GM23248 (cell line): ENCODE results near the gene PRKCA. TPM values are rescaled to one million over a fixed set of nuclear protein-coding genes. Genes with fewer than 3 reads are reported as not detected.

Source experiments
- DNase-seq: peaks from one replicate; pipeline ENCODE4 v3.0.0-alpha.2; 2015
- H2AFZ ChIP-seq: fragments of 200-600 bp; sonication (generic); 2 replicates; pipeline ENCODE4 v1.6.1; 2016; ENCODE audit warnings: antibody characterized with exemption
- H3F3A ChIP-seq: fragments of 200-600 bp; sonication (generic); 2 replicates; pipeline ENCODE4 v1.6.1; 2016; ENCODE audit warnings: mild to moderate bottlenecking, antibody characterized with exemption, mixed run types; ENCODE audit not compliant: insufficient read depth
- H3K27ac ChIP-seq: fragments of 200-600 bp; sonication (generic); 2 replicates; pipeline ENCODE4 v1.5.1; 2016; ENCODE audit warnings: mild to moderate bottlenecking
- H3K27me3 ChIP-seq: fragments of 200-600 bp; sonication (generic); replicated peaks from 2 replicates; pipeline ENCODE4 v1.6.1; 2016; ENCODE audit warnings: mild to moderate bottlenecking; ENCODE audit not compliant: insufficient read depth
- H3K36me3 ChIP-seq: fragments of 200-600 bp; sonication (generic); 2 replicates; pipeline ENCODE4 v1.6.1; 2016; ENCODE audit warnings: low read depth, mild to moderate bottlenecking
- H3K4me1 ChIP-seq: fragments of 200-600 bp; sonication (generic); 2 replicates; pipeline ENCODE4 v1.6.1; 2016; ENCODE audit warnings: mild to moderate bottlenecking; ENCODE audit not compliant: insufficient read depth
- H3K4me2 ChIP-seq: fragments of 200-600 bp; sonication (generic); one replicate; pipeline ENCODE4 v1.6.1; 2016; ENCODE audit warnings: mild to moderate bottlenecking; ENCODE audit not compliant: unreplicated experiment
- H3K4me3 ChIP-seq: fragments of 200-600 bp; sonication (generic); 2 replicates; pipeline ENCODE4 v1.5.1; 2016; ENCODE audit warnings: mild to moderate bottlenecking
- H3K79me2 ChIP-seq: fragments of 200-600 bp; sonication (generic); 2 replicates; pipeline ENCODE4 v1.6.1; 2016; ENCODE audit warnings: mild to moderate bottlenecking; ENCODE audit not compliant: insufficient read depth
- H3K9ac ChIP-seq: fragments of 200-600 bp; sonication (generic); 2 replicates; pipeline ENCODE4 v1.6.1; 2016; ENCODE audit warnings: mild to moderate bottlenecking
- H3K9me2 ChIP-seq: fragments of 200-600 bp; sonication (generic); 2 replicates; pipeline ENCODE4 v1.6.1; 2016; ENCODE audit warnings: mixed run types, mild to moderate bottlenecking, moderate library complexity; ENCODE audit not compliant: insufficient read depth
- H3K9me3 ChIP-seq: fragments of 200-600 bp; sonication (generic); one replicate; pipeline ENCODE4 v1.6.1; 2017; ENCODE audit warnings: low read depth
- H4K20me1 ChIP-seq: fragments of 200-600 bp; sonication (generic); 2 replicates; pipeline ENCODE4 v1.6.0; 2016; ENCODE audit not compliant: insufficient read depth
- EZH2 ChIP-seq: fragments of 200-600 bp; sonication (generic); IDR thresholded peaks from 2 replicates; pipeline ENCODE4 v1.6.1; 2018; ENCODE audit warnings: antibody characterized with exemption, mild to moderate bottlenecking; ENCODE audit not compliant: insufficient read depth, poor library complexity, severe bottlenecking
- EZH2phosphoT487 ChIP-seq: fragments of 200-600 bp; sonication (generic); IDR thresholded peaks from 2 replicates; pipeline ENCODE4 v1.6.1; 2018; ENCODE audit warnings: antibody characterized with exemption, moderate library complexity, mild to moderate bottlenecking, low read depth; ENCODE audit not compliant: insufficient read depth
- WGBS, 2 experiments: methylation state at CpG; one replicate each; pipeline ENCODE4 v1.1.6; 2015 to 2017; ENCODE audit warnings: low lambda C conversion rate in 2 of 2, low coverage in 1 of 2; ENCODE audit errors: missing lambda C conversion rate in 2 of 2; 5-methylcytosine and 5-hydroxymethylcytosine counted together
- in situ Hi-C: fragments of 300-500 bp; cut with MboI; formaldehyde crosslinking; loops from 2 replicates; pipeline ENCODE4 v1.15.0; 2020
- polyA plus RNA-seq: library from polyadenylated mRNA; unstranded; fragments of >200 nt; fragmentation: Nextera tagmentation; extraction: Ambion mirVana; gene quantifications from 2 replicates; pipeline ENCODE4 v1.2.1, GENCODE V29; 2016
- total RNA-seq: library from RNA; depleted of rRNA; stranded (reverse); fragments of >200 nt; shearing (Covaris generic); gene quantifications from 2 replicates; pipeline ENCODE4 v1.2.3, GENCODE V29; 2014

PRKCA gene
- total and polyA plus RNA-seq, 2 experiments from 2014 or later: 17.3 to 28.5 TPM

DNA sequence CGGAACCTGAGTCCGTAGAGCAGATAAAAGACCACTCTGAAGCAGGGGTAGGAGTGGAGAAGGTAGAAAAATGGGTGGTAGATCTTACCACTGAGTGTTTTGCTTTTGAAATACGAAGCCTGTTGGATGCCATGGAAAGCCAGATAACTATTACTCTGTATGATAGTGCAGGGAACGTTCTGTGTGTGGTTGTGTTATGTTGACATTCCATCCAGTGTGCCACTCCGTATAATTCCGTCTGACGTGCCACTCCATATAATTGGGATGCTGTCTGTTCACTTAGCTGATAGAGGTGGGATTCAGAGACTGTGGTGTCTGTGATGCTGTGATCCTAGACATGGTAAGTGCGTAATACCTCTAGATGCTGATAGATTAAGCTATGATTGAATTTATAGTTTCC, 269.3 kb downstream of the PRKCA start:
- Histone ChIP-seq H3K4me1 (peaks cover 20% of the 10 kb centered on the region), H3F3A (peaks cover 23% of the 10 kb centered on the region), H3K9me3 (no peaks in the 10 kb centered on the region), H3K27me3 (no peaks in the 10 kb centered on the region), H3K9ac (no peak overlapping the region), H3K4me2 (no peak overlapping the region), H3K36me3 (no peaks in the 10 kb centered on the region), H3K79me2 (peaks cover 58% of the 10 kb centered on the region), H3K4me3 (no peak overlapping the region), H3K27ac (no peak overlapping the region), H4K20me1 (no peaks in the 10 kb centered on the region), H3K9me2 (no peaks in the 10 kb centered on the region), H2AFZ (no peak overlapping the region)
- in situ Hi-C loops: loop anchor here (10.0 to 25.0 kb wide), 2 partner anchors 63 to 309 kb away; no protein-coding TSS in a partner anchor
- WGBS, 2 experiments: 95 to 97% methylated on average over 8 of the region's 8 CpGs
- no peak for TF ChIP-seq EZH2phosphoT487
- no peak for TF ChIP-seq EZH2
- no peak for DNase-seq

DNA sequence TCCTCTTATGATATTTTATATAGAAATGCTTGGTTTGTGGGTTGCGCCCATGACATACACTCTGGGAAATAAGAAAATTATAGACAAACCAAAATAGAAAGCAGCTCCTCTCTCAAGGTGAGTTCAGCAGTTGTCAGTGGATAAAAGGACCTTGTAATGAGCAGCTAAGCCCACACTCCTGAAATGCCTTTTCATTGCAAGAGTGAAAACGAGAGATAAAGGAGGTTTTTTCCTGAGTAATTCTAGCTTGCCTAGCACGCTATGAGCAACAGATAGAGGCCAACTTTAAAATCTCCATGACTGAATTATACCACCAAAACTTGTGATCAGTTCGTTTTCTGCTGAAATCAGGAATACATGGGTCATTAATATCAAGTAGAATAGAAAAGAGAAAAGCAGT, 270.7 kb downstream of the PRKCA start:
- H4K20me1 ChIP-seq: no peaks in the 10 kb centered on the region
- TF ChIP-seq EZH2phosphoT487 (no peak), EZH2 (no peak)
- 81 to 82% methylated on average over 4 of the region's 4 CpGs for WGBS, 2 experiments
- H3K9me2 ChIP-seq: no peaks in the 10 kb centered on the region
- no peak for DNase-seq
- H3F3A ChIP-seq: peaks cover 12% of the 10 kb centered on the region
- H2AFZ ChIP-seq: no peak overlapping the region
- H3K27me3 ChIP-seq: no peaks in the 10 kb centered on the region
- H3K4me2 ChIP-seq: no peak overlapping the region
- in situ Hi-C loops: loop anchor here (10.0 to 25.0 kb wide), 2 partner anchors 62 to 311 kb away; no protein-coding TSS in a partner anchor
- H3K36me3 ChIP-seq: no peaks in the 10 kb centered on the region
- H3K9ac ChIP-seq: no peak overlapping the region
- H3K27ac ChIP-seq: no peak overlapping the region
- no peaks in the 10 kb centered on the region for H3K9me3 ChIP-seq
- peaks cover 66% of the 10 kb centered on the region for H3K79me2 ChIP-seq
- H3K4me3 ChIP-seq: no peak overlapping the region
- peaks cover 7% of the 10 kb centered on the region for H3K4me1 ChIP-seq

DNA sequence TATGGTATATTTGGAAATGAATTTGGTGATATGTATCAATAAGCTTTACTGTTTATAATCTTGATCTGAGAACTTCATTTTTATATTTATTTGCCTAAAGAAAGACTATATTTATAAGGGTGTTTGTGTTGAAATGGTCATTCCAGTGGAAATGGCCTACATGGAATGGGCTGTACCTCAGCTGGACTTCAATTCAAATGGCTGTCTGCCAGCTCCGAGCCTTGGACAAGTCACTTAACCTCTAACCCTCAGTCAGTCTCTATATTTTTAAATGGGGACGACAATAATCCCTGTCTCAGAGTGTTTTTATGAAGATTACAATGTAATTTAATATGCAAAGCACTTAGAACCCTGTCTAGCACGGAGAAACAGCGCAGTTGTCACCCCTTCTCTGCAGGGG, 271.7 kb downstream of the PRKCA start:
- Histone ChIP-seq H3K27me3 (no peaks in the 10 kb centered on the region), H3K79me2 (peaks cover 70% of the 10 kb centered on the region), H3K4me2 (no peak overlapping the region), H3K27ac (no peak overlapping the region), H3K4me1 (no peaks in the 10 kb centered on the region), H3K36me3 (no peaks in the 10 kb centered on the region), H4K20me1 (no peaks in the 10 kb centered on the region), H3K9me2 (no peaks in the 10 kb centered on the region), H3F3A (peaks cover 1% of the 10 kb centered on the region), H3K9ac (no peak overlapping the region), H2AFZ (no peak overlapping the region), H3K9me3 (no peaks in the 10 kb centered on the region), H3K4me3 (no peak overlapping the region)
- WGBS, 2 experiments: 95 to 98% methylated on average over 4 of the region's 4 CpGs
- no peak for DNase-seq
- TF ChIP-seq EZH2 (no peak), EZH2phosphoT487 (no peak)
- in situ Hi-C loops: loop anchor here (10.0 to 25.0 kb wide), 2 partner anchors 61 to 312 kb away; no protein-coding TSS in a partner anchor

DNA sequence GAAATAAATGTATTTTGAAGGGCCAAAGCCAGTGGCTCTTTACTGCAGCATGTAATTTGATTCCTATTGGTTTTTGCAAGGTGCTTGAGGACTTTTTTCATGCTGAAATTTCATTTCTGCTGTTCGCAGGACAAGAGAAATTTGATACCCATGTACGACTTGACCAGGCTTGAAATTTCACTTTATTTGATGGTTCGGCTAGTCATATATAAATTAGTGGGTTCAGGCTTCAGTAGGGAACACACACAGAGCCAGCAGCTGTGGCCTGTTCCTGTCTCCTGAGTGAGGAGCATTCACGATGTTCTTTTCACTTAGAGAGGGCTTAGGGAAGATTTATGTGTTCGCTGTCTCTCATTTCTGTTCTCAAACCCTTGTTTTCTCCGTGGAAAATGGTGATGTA, 274.1 kb downstream of the PRKCA start:
- Histone ChIP-seq H3K4me2 (no peak overlapping the region), H3K4me1 (no peaks in the 10 kb centered on the region), H3K4me3 (no peak overlapping the region), H3F3A (peaks cover 4% of the 10 kb centered on the region; the same call in 1 of the 2 replicates), H3K27ac (no peak overlapping the region), H3K36me3 (no peaks in the 10 kb centered on the region), H2AFZ (no peak overlapping the region), H3K9me3 (no peaks in the 10 kb centered on the region), H3K9me2 (no peaks in the 10 kb centered on the region), H3K9ac (no peak overlapping the region), H3K79me2 (peaks cover 64% of the 10 kb centered on the region), H3K27me3 (no peaks in the 10 kb centered on the region), H4K20me1 (no peaks in the 10 kb centered on the region)
- in situ Hi-C loops: loop anchor here (10.0 kb wide), 1 partner anchor 58 kb away; no protein-coding TSS in a partner anchor
- no peak for DNase-seq
- no peak for TF ChIP-seq EZH2
- no peak for TF ChIP-seq EZH2phosphoT487
- WGBS, 2 experiments: 68 to 78% methylated on average over 6 of the region's 6 CpGs
